Measurements from ENCODE around the gene TRERF1.
A peak's percentile ranks its signal among the peaks of the same experiment; 100 is the strongest.

Gene TRERF1

DNA sequence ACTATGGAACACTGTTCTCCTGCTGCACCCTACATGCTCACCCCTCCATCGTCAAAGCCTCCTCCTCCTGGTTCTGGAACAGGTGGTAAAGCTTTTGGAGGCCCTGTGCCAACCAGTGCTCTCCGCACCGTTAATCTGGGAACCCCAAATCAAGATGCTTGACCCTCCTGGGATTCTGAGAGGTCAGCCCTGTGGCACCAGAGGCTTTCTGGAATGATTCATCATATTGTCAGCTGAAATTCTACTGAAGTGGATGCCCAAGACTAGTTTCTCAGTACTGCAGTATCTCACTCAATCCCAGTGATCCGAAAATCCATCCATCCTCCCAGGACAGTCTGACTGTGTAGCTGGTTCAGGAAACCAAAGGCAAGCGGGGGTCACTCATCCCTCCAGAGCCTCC, 92.7 kb downstream of the TRERF1 start:
- WGBS = 91% methylated on average over 5 of the region's 5 CpGs
- Histone ChIP-seq H3K27me3 (ENCODE audit: control insufficient read depth in 1 of 2, insufficient read depth in 1 of 2, low read length in 2 of 2) (no peaks in the 10 kb centered on the region), H2BK120ac (ENCODE audit: low read depth, low read length) (no peak overlapping the region), H3K18ac (ENCODE audit: low read depth in 1 of 2, low read length in 2 of 2) (no peak overlapping the region), H3K36me3 (ENCODE audit: control insufficient read depth in 1 of 2, insufficient read depth in 2 of 2, low read depth in 1 of 2, low read length in 2 of 2) (peaks cover 7 to 31% of the 10 kb centered on the region in 2 experiments), H3K4ac (ENCODE audit: low read depth in 1 of 2, low read length in 2 of 2) (no peak overlapping the region), H2BK15ac (ENCODE audit: low read depth, poor library complexity, severe bottlenecking) (no peak overlapping the region), H3K79me1 (replicated peaks; ENCODE audit: low read length, poor library complexity, severe bottlenecking) (peaks cover 37% of the 10 kb centered on the region), H2BK12ac (ENCODE audit: low read length in 2 of 2) (no peak overlapping the region), H3K4me2 (ENCODE audit: low read length, poor library complexity, severe bottlenecking) (no peak overlapping the region), H3K23ac (ENCODE audit: low read length in 2 of 2) (no peak overlapping the region), H4K8ac (ENCODE audit: low read length) (no peak overlapping the region), H3K9me3 (ENCODE audit: control insufficient read depth, low read length) (no peaks in the 10 kb centered on the region), H3K9ac (ENCODE audit: low read length) (no peak overlapping the region), H4K91ac (ENCODE audit: low read length) (no peak overlapping the region), H2BK5ac (ENCODE audit: low read depth, low read length, poor library complexity, severe bottlenecking) (no peak overlapping the region), H2AK5ac (ENCODE audit: low read length, severe bottlenecking) (peak overlapping the region; percentile 42), H3K14ac (ENCODE audit: low read length in 2 of 2) (no peak overlapping the region), H2AFZ (ENCODE audit: low read depth, low read length) (no peak overlapping the region), H3K27ac (ENCODE audit: low read length, poor library complexity, severe bottlenecking) (no peak overlapping the region), H3K4me1 (ENCODE audit: control insufficient read depth, insufficient read depth, low read depth, low read length) (peaks cover 7% of the 10 kb centered on the region), H3K4me3 (ENCODE audit: insufficient read depth in 1 of 2, low read depth in 1 of 2, low read length in 2 of 2) (no peak overlapping the region)
- no peak for DNase-seq

DNA sequence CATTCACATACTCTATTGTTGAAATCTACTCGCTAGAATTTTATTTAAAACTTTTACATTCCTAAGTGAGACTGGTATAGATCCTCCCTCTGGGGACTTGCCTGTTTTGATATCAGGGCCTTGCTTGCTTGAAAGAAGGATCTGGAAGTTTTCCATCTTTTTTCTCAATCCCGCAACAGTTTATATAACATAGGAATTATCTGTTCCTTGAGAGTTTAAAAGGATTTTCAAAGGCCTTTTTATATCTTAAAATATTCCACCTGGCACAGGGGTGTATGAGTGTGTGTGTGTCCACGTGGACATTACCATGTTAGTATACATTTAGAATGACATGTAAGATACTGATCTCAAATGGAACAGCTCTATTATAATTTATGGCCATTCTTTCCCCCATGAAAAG, 96.3 kb downstream of the TRERF1 start:
- DNase-seq = no peak
- Histone ChIP-seq H3K27me3 (ENCODE audit: control insufficient read depth in 1 of 2, insufficient read depth in 1 of 2, low read length in 2 of 2) (no peaks in the 10 kb centered on the region), H4K8ac (ENCODE audit: low read length) (no peak overlapping the region), H2BK5ac (ENCODE audit: low read depth, low read length, poor library complexity, severe bottlenecking) (no peak overlapping the region), H2BK12ac (ENCODE audit: low read length in 2 of 2) (no peak overlapping the region), H3K79me1 (replicated peaks; ENCODE audit: low read length, poor library complexity, severe bottlenecking) (peaks cover 22% of the 10 kb centered on the region), H3K4ac (ENCODE audit: low read depth in 1 of 2, low read length in 2 of 2) (no peak overlapping the region), H3K23ac (ENCODE audit: low read length in 2 of 2) (no peak overlapping the region), H3K4me3 (ENCODE audit: insufficient read depth in 1 of 2, low read depth in 1 of 2, low read length in 2 of 2) (no peak overlapping the region), H3K4me2 (ENCODE audit: low read length, poor library complexity, severe bottlenecking) (no peak overlapping the region), H3K18ac (ENCODE audit: low read depth in 1 of 2, low read length in 2 of 2) (no peak overlapping the region), H3K4me1 (ENCODE audit: control insufficient read depth, insufficient read depth, low read depth, low read length) (peaks cover 8% of the 10 kb centered on the region), H3K9me3 (ENCODE audit: control insufficient read depth, low read length) (no peaks in the 10 kb centered on the region), H2AFZ (ENCODE audit: low read depth, low read length) (no peak overlapping the region), H4K91ac (ENCODE audit: low read length) (no peak overlapping the region), H3K14ac (ENCODE audit: low read length in 2 of 2) (no peak overlapping the region), H2BK120ac (ENCODE audit: low read depth, low read length) (no peak overlapping the region), H3K27ac (ENCODE audit: low read length, poor library complexity, severe bottlenecking) (no peak overlapping the region), H2BK15ac (ENCODE audit: low read depth, poor library complexity, severe bottlenecking) (no peak overlapping the region), H3K36me3 (ENCODE audit: control insufficient read depth in 1 of 2, insufficient read depth in 2 of 2, low read depth in 1 of 2, low read length in 2 of 2) (peaks cover 0 to 8% of the 10 kb centered on the region in 2 experiments), H3K9ac (ENCODE audit: low read length) (no peak overlapping the region), H2AK5ac (ENCODE audit: low read length, severe bottlenecking) (no peak overlapping the region)
- WGBS = no CpG with 5 or more reads among the region's 3 CpGs

DNA sequence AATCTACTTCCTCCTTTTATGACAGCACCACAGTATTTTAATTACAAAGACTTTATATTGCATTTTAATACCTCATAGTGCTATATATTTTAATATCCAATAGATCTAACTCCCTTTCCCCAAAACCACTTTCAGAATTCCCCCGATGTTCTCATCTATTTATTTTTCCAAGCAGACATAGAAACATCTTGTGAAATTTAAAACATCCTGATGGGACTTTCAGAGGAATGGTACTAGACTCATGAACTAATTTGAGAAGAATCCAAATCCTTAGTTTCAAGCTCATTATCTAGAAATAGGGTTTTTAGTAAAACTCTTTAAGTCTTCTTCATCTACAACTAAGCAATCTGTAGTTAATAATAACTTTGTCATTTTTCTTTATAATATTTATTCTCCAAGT, 97.0 kb downstream of the TRERF1 start:
- H3K4me2 ChIP-seq (ENCODE audit: low read length, poor library complexity, severe bottlenecking) = no peak overlapping the region
- H3K4me1 ChIP-seq (ENCODE audit: control insufficient read depth, insufficient read depth, low read depth, low read length) = peaks cover 8% of the 10 kb centered on the region
- peak; percentile 43 for DNase-seq
- no peak overlapping the region for H3K9ac ChIP-seq (ENCODE audit: low read length)
- H3K14ac ChIP-seq (ENCODE audit: low read length in 2 of 2) = no peak overlapping the region
- no peaks in the 10 kb centered on the region for H3K9me3 ChIP-seq (ENCODE audit: control insufficient read depth, low read length)
- peaks cover 26% of the 10 kb centered on the region for H3K79me1 ChIP-seq (replicated peaks; ENCODE audit: low read length, poor library complexity, severe bottlenecking)
- no peak overlapping the region for H4K91ac ChIP-seq (ENCODE audit: low read length)
- H2AK5ac ChIP-seq (ENCODE audit: low read length, severe bottlenecking) = no peak overlapping the region
- no peak overlapping the region for H3K4ac ChIP-seq (ENCODE audit: low read depth in 1 of 2, low read length in 2 of 2)
- WGBS = no CpG with 5 or more reads among the region's 1 CpG
- H2BK12ac ChIP-seq (ENCODE audit: low read length in 2 of 2) = no peak overlapping the region
- no peak overlapping the region for H2BK5ac ChIP-seq (ENCODE audit: low read depth, low read length, poor library complexity, severe bottlenecking)
- H3K27me3 ChIP-seq (ENCODE audit: control insufficient read depth in 1 of 2, insufficient read depth in 1 of 2, low read length in 2 of 2) = no peaks in the 10 kb centered on the region
- no peak overlapping the region for H2BK15ac ChIP-seq (ENCODE audit: low read depth, poor library complexity, severe bottlenecking)
- H3K23ac ChIP-seq (ENCODE audit: low read length in 2 of 2) = no peak overlapping the region
- no peak overlapping the region for H2BK120ac ChIP-seq (ENCODE audit: low read depth, low read length)
- H4K8ac ChIP-seq (ENCODE audit: low read length) = no peak overlapping the region
- H3K18ac ChIP-seq (ENCODE audit: low read depth in 1 of 2, low read length in 2 of 2) = no peak overlapping the region
- no peak overlapping the region for H2AFZ ChIP-seq (ENCODE audit: low read depth, low read length)
- H3K36me3 ChIP-seq (ENCODE audit: control insufficient read depth in 1 of 2, insufficient read depth in 2 of 2, low read depth in 1 of 2, low read length in 2 of 2) = peaks cover 0 to 8% of the 10 kb centered on the region in 2 experiments
- H3K27ac ChIP-seq (ENCODE audit: low read length, poor library complexity, severe bottlenecking) = no peak overlapping the region
- no peak overlapping the region for H3K4me3 ChIP-seq (ENCODE audit: insufficient read depth in 1 of 2, low read depth in 1 of 2, low read length in 2 of 2)

DNA sequence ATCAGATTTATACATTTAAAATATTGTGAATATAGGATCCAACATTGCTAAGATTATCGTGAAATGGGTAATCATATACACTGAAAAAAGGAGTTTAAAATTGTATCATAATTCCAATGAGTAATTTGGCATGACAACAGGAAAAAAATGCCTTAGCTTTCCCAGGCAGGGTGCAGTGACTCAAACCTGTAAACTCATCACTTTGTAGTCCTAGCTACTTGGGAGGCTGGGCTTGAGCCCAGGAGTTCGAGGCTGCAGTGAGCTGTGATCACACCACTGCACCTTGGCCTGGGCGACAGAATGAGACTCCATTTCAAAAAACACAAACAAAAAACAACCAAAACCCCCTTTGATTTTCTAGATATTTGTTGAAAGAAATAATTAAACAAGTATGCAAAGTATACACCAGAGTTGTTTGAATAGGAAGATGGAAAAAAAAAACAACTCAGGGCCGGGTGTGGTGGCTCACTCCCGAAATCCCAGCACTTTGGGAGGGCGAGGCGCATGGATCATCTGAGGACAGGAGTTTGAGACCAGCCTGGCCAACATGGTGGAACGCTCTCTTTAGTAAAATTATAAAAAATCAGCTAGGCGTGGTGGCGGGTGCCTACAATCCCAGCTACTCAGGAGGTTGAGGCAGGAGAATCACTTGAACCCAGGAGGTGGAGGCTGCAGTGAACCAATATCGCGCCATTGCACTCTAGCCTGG, 98.7 kb downstream of the TRERF1 start:
- Histone ChIP-seq H2BK12ac (ENCODE audit: low read length in 2 of 2) (no peak overlapping the region), H2AK5ac (ENCODE audit: low read length, severe bottlenecking) (no peak overlapping the region), H2BK15ac (ENCODE audit: low read depth, poor library complexity, severe bottlenecking) (no peak overlapping the region), H2BK5ac (ENCODE audit: low read depth, low read length, poor library complexity, severe bottlenecking) (no peak overlapping the region), H3K23ac (ENCODE audit: low read length in 2 of 2) (no peak overlapping the region), H3K4ac (ENCODE audit: low read depth in 1 of 2, low read length in 2 of 2) (no peak overlapping the region), H3K27ac (ENCODE audit: low read length, poor library complexity, severe bottlenecking) (no peak overlapping the region), H3K79me1 (replicated peaks; ENCODE audit: low read length, poor library complexity, severe bottlenecking) (peaks cover 24% of the 10 kb centered on the region), H2AFZ (ENCODE audit: low read depth, low read length) (no peak overlapping the region), H4K91ac (ENCODE audit: low read length) (no peak overlapping the region), H3K4me2 (ENCODE audit: low read length, poor library complexity, severe bottlenecking) (no peak overlapping the region), H3K4me3 (ENCODE audit: insufficient read depth in 1 of 2, low read depth in 1 of 2, low read length in 2 of 2) (no peak overlapping the region), H3K27me3 (ENCODE audit: control insufficient read depth in 1 of 2, insufficient read depth in 1 of 2, low read length in 2 of 2) (no peaks in the 10 kb centered on the region), H3K14ac (ENCODE audit: low read length in 2 of 2) (no peak overlapping the region), H3K36me3 (ENCODE audit: control insufficient read depth in 1 of 2, insufficient read depth in 2 of 2, low read depth in 1 of 2, low read length in 2 of 2) (peaks cover 0 to 8% of the 10 kb centered on the region in 2 experiments), H2BK120ac (ENCODE audit: low read depth, low read length) (no peak overlapping the region), H3K4me1 (ENCODE audit: control insufficient read depth, insufficient read depth, low read depth, low read length) (peaks cover 4% of the 10 kb centered on the region), H3K18ac (ENCODE audit: low read depth in 1 of 2, low read length in 2 of 2) (no peak overlapping the region), H3K9me3 (ENCODE audit: control insufficient read depth, low read length) (no peaks in the 10 kb centered on the region), H4K8ac (ENCODE audit: low read length) (no peak overlapping the region), H3K9ac (ENCODE audit: low read length) (no peak overlapping the region)
- no peak for DNase-seq
- WGBS = 96% methylated on average over 7 of the region's 12 CpGs

All from mesenchymal stem cell (in vitro differentiated cells and primary cell).